Fibroblast of lung (primary cell): ENCODE measurements around the gene LANCL1.

Experiments
- EZH2 ChIP-seq: IDR thresholded peaks from 2 replicates; pipeline ENCODE4 v1.5.1; 2012; ENCODE audit warnings: low read length, control low read depth, mild to moderate bottlenecking; ENCODE audit errors: missing control alignments
- TF ChIP-seq, protein P1 (sequence below), 2 donors: IDR thresholded peaks in 1 of 2; conservative IDR thresholded peaks in 1 of 2; 1 replicate in 1 of 2; 2 replicates in 1 of 2; pipeline ENCODE4 v1.5.1; 2011 to 2012; ENCODE audit warnings: low read length in 2 of 2, control low read depth in 1 of 2, inconsistent platforms in 1 of 2, low read depth in 1 of 2, mild to moderate bottlenecking in 1 of 2

DNA sequence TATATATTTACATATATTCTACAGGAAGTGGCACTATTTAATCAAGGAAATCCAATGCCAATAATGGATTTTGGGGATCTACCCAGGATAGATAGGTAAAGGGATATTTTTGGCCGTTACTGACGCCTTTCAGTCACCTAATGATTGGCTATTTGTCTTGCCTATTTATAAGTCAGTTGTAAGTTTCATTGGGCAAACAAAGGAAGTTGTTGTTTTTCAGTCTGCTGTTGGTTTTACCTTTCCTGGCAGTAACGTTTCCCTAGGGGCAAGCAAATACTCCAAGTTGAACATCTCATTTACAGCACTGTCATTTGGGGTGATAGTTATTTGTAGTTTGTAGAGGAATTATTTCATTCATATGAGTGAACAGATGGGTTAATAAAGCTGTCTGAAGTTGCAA is 17.0 kb upstream of the LANCL1 start:
- TF ChIP-seq, protein P1, sequence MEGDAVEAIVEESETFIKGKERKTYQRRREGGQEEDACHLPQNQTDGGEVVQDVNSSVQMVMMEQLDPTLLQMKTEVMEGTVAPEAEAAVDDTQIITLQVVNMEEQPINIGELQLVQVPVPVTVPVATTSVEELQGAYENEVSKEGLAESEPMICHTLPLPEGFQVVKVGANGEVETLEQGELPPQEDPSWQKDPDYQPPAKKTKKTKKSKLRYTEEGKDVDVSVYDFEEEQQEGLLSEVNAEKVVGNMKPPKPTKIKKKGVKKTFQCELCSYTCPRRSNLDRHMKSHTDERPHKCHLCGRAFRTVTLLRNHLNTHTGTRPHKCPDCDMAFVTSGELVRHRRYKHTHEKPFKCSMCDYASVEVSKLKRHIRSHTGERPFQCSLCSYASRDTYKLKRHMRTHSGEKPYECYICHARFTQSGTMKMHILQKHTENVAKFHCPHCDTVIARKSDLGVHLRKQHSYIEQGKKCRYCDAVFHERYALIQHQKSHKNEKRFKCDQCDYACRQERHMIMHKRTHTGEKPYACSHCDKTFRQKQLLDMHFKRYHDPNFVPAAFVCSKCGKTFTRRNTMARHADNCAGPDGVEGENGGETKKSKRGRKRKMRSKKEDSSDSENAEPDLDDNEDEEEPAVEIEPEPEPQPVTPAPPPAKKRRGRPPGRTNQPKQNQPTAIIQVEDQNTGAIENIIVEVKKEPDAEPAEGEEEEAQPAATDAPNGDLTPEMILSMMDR (conservative IDR thresholded peaks at IDR 0.05 in 1 of 2, IDR thresholded peaks at IDR 0.05 in 1 of 2; ENCODE audit: low read depth in 1 of 2, low read length in 2 of 2): no peak
- TF ChIP-seq EZH2: no peak
